Heart right ventricle (tissue), 16 donors: ENCODE results near the gene LRRC8E. TPM values are rescaled to one million over a fixed set of nuclear protein-coding genes. Genes with fewer than 3 reads are reported as not detected.

Experiments
- ATAC-seq, 8 donors: fragments of 200-7000 bp; cut with Tn5 transposase; one replicate each; pipeline ENCODE4 v1.9.1; 2020; ENCODE audit warnings: mild to moderate bottlenecking in 8 of 8, moderate library complexity in 8 of 8, moderate number of reproducible peaks in 1 of 8
- DNase-seq, 2 donors: peaks; one replicate each; pipeline ENCODE4 v3.0.0-alpha.2; 2020
- H3K27ac ChIP-seq, 10 donors: fragments of 200-600 bp; sonication (generic) in 2 of 10; one replicate each; pipeline versions ENCODE4 v1.5.0 to v1.8.0; 2020 to 2022; ENCODE audit warnings: mild to moderate bottlenecking in 3 of 10
- H3K27me3 ChIP-seq, 7 donors: fragments of 200-600 bp; one replicate each; pipeline ENCODE4 v1.8.0; 2021 to 2022; ENCODE audit warnings: mild to moderate bottlenecking in 2 of 7
- H3K36me3 ChIP-seq, 9 donors: fragments of 200-600 bp; sonication (generic) in 1 of 9; one replicate each; pipeline versions ENCODE4 v1.5.0 to v1.8.0; 2020 to 2022; ENCODE audit warnings: mild to moderate bottlenecking in 2 of 9
- H3K4me1 ChIP-seq, 9 donors: fragments of 200-600 bp; sonication (generic) in 1 of 9; one replicate each; pipeline versions ENCODE4 v1.5.0 to v1.8.0; 2020 to 2022; ENCODE audit warnings: mild to moderate bottlenecking in 4 of 9
- H3K4me3 ChIP-seq, 10 donors: fragments of 200-600 bp; sonication (generic) in 2 of 10; one replicate each; pipeline versions ENCODE4 v1.5.0 to v1.8.0; 2020 to 2022; ENCODE audit warnings: mild to moderate bottlenecking in 7 of 10, moderate library complexity in 2 of 10
- H3K9me3 ChIP-seq, 11 donors: fragments of 200-600 bp in 10 of 11; sonication (generic) in 2 of 11; one replicate each; pipeline versions ENCODE4 v1.5.0 to v1.8.0; 2013 to 2022; ENCODE audit warnings: mild to moderate bottlenecking in 2 of 11, control low read depth in 1 of 11, moderate library complexity in 1 of 11
- whole genome bisulfite sequencing, 2 donors: extraction: QIAGEN DNeasy Blood & Tissue Kit; methylation state at CpG; one replicate each; pipeline ENCODE4 v1.1.7; 2013; ENCODE audit warnings: inconsistent platforms in 1 of 2; 5-methylcytosine and 5-hydroxymethylcytosine counted together
- intact Hi-C, 10 donors: fragments of 100-400 bp; cut with DNase I; formaldehyde crosslinking; loops; one replicate each; pipeline versions ENCODE4 v1.11.1 to v1.14.2; 2022
- polyA plus RNA-seq, 2 donors: library from polyadenylated mRNA; stranded (reverse); fragments of 200-250 nt; gene quantifications; one replicate each; pipeline ENCODE4 v1.2.3, GENCODE V29; 2013
- total RNA-seq, 10 donors: library from RNA; stranded (reverse); fragmentation: NEBNext Ultra II Directional in 3 of 10; extraction: Animal tissue kit (Norgen Biotek cat#: 25700) in 3 of 10; gene quantifications; one replicate each; pipeline versions ENCODE4 v1.2.1 to v1.2.4, GENCODE V29; 2021 to 2023
- TF ChIP-seq, protein P1 (sequence below), 9 donors: fragments of 200-600 bp; sonication (generic) in 2 of 9; IDR thresholded peaks; one replicate each; pipeline versions ENCODE4 v1.5.0 to v1.8.0; 2021 to 2022; ENCODE audit warnings: antibody characterized with exemption in 9 of 9, mild to moderate bottlenecking in 5 of 9, moderate library complexity in 1 of 9
- donor health status: Arrhythmogenic right ventricular cardiomyopathy.
- donor health status: ischemic (EF 13 %, LVEDD 7.1; RV severe dilation, severe dysfunction).
- donor health status: healthy with polysubstance abuse.
- donor health status: DM: no; HTN: yes; CAD: no.
- donor health status: DM: no; HTN: no; CAD: no.
- donor health status: ischemic (EF 25% LVEDD 6.9; RV normal size, moderate dysfunction).
- donor health status: ischemic (EF 25% LVEDD 5.7; RV mildly dilated, moderate dysfunction).
- donor health status: healthy.
- donor health status: DM: yes; HTN: yes; CAD: no.
- donor health status: Ischemic cardiomyopathy.
- donor health status: ischemic (EF 35%, LVEDD 5.7; RV mildly dilated, moderate dysfunction).
- donor health status: nonischemic (EF 11% LVEDD 7.7; RV severe dilation, severe dysfunction).
- donor health status: DM: yes; HTN: yes; CAD: no.
- donor health status: PGD.
- donor health status: ischemic (EF 29% LVEDD 5.4; RV normal size, mild dysfunction).
- donor health status: nonischemic (EF 23%, LVEDD 6.1; RV moderate dilation, normal function).

LRRC8E gene
- total and polyA plus RNA-seq, 12 donors = 0.33 to 3.3 (median 0.99) TPM

DNA sequence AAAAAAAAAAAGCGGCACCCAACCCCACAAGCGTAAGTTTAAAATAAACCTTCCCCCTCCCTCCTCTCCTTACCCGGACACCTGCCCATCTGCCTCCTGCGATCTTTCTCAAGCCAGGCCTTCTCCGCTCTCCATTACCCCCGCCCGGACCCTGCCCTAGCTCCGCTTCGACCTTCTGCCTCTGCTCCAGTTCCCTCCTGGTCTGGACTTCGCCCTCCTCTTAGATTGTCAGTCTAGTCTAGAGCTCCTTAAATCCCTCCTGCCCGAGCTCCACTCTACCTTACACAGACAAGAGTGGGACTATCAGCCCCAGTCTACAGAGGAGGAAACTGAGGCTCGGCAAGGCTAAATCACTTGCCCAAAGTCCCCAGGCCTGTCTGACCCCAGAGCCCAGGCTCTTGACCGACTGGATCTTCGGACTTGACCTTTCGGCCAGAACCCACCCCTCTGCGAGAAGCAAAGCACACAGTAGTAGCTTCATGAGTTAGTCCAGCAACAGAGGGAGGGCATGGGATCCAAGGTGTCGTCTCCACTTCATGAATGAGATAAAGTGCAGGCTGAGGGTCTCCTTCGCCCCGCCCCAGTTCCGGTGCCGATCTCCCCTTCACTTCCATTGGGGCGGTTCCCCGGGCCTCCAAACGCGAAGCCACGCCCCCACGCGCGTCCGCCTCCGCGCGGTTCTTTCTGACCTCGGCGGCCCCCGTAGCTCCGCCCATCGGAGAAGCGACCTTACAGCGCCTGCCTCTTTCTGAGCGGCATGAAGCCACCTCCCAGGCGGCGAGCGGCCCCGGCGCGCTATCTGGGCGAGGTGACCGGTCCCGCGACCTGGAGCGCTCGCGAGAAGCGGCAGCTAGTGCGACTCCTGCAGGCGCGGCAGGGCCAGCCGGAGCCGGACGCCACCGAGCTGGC, 31.6 kb downstream of the LRRC8E start, which contains the start of gene SNAPC2:
Gene SNAPC2 (plus strand): TSS at position 729 of the 909 bp plus-strand sequence. CDS start 29 bp downstream, at position 758.
- WGBS, 2 donors = 5 to 8% methylated on average over 62 of the region's 62 CpGs
- ATAC-seq (peak; percentile 61 to 78 (median 74)), DNase-seq (peak; percentile 97)
- peaks cover 0 to 18% (median 11%) of the 10 kb centered on the region in 9 donors for H3K36me3 ChIP-seq
- H3K27ac ChIP-seq = peak within 1 kb of the TSS; percentile 66 to 94 (median 88)
- H3K4me1 ChIP-seq = peaks cover 12 to 71% (median 45%) of the 10 kb centered on the region in 9 donors
- peaks cover 11 to 50% (median 43%) of the 10 kb centered on the region in 7 donors for H3K27me3 ChIP-seq
- peak within 1 kb of the TSS; percentile 55 to 90 (median 76) for H3K4me3 ChIP-seq
- H3K9me3 ChIP-seq = no peaks in the 10 kb centered on the region
- intact Hi-C loops = loop anchor here in 5 of 10 donors (1.0 to 10.0 kb wide), 5 partner anchors 17 to 332 kb away; partner anchors contain the start of gene MAP2K7 (in 1 of the 5)
- TF ChIP-seq, protein P1, sequence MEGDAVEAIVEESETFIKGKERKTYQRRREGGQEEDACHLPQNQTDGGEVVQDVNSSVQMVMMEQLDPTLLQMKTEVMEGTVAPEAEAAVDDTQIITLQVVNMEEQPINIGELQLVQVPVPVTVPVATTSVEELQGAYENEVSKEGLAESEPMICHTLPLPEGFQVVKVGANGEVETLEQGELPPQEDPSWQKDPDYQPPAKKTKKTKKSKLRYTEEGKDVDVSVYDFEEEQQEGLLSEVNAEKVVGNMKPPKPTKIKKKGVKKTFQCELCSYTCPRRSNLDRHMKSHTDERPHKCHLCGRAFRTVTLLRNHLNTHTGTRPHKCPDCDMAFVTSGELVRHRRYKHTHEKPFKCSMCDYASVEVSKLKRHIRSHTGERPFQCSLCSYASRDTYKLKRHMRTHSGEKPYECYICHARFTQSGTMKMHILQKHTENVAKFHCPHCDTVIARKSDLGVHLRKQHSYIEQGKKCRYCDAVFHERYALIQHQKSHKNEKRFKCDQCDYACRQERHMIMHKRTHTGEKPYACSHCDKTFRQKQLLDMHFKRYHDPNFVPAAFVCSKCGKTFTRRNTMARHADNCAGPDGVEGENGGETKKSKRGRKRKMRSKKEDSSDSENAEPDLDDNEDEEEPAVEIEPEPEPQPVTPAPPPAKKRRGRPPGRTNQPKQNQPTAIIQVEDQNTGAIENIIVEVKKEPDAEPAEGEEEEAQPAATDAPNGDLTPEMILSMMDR (IDR thresholded peaks at IDR 0.05) = peak in 2 of 9 donors; percentile 26 to 27

- Histone ChIP-seq H3K27ac (peak overlapping the region; percentile 66 to 94 (median 88)), H3K36me3 (peaks cover 0 to 18% (median 11%) of the 10 kb centered on the region in 9 donors), H3K27me3 (peaks cover 9 to 48% (median 35%) of the 10 kb centered on the region in 7 donors), H3K9me3 (no peaks in the 10 kb centered on the region), H3K4me3 (peak overlapping the region; percentile 55 to 90 (median 76)), H3K4me1 (peaks cover 12 to 72% (median 45%) of the 10 kb centered on the region in 9 donors)
- DNase-seq (peak; percentile 99 to 100), ATAC-seq (peak; percentile 84 to 94 (median 89))
- TF ChIP-seq, protein P1 (IDR thresholded peaks at IDR 0.05) = no peak
- intact Hi-C loops = loop anchor here in 5 of 10 donors (1.0 to 10.0 kb wide), 5 partner anchors 17 to 332 kb away; partner anchors contain the start of gene MAP2K7 (in 1 of the 5)
- 1% methylated on average over 56 to 62 of the region's 62 CpGs for WGBS, 2 donors
Observed at GRCh38 chr19:7920519-7921301, 32.4 kb downstream of the LRRC8E start.

DNA sequence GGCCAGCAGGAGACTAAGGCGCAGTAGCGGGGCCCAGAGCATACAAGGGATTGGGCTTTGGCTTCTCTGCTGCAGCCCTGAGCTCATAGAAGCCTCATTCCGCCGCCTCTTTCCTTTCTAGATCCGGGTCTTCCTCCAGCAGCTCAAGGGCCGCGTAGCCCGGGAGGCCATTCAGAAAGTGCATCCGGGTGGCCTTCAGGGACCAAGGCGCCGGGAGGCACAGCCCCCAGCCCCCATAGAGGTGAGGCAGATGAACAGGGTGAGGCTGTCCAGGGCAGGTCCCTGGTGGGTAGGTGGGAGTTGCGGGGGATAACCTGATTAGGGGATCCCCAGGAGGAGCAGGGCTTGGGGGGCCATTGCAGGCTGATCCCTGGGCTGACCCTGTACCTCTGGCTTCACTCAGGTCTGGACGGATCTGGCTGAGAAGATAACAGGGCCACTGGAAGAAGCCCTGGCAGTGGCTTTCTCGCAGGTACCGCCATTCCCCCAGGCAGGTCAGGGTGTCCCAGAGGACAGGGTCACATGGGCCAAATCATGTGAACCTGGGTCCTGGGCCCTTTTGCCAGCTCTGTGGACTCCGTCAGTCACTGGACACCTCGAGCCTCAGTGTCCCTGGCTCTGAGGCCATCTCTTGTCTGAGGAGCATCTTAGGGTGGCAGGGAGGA, 33.1 kb downstream of the LRRC8E start:
- TF ChIP-seq, protein P1 (IDR thresholded peaks at IDR 0.05) = no peak
- peaks cover 16 to 69% (median 43%) of the 10 kb centered on the region in 9 donors for H3K4me1 ChIP-seq

More for the DNA sequence above, 33.1 kb downstream of the LRRC8E start:
- H3K27ac ChIP-seq = peak overlapping the region in 9 of 10 donors; percentile 59 to 83 (median 76)
- H3K36me3 ChIP-seq = peaks cover 0 to 18% (median 11%) of the 10 kb centered on the region in 9 donors
- ATAC-seq (no peak), DNase-seq (no peak)
- intact Hi-C loops = loop anchor here in 5 of 10 donors (5.0 to 10.0 kb wide), 4 partner anchors 64 to 331 kb away; no protein-coding TSS in a partner anchor
- no peaks in the 10 kb centered on the region for H3K9me3 ChIP-seq
- peaks cover 4 to 40% (median 28%) of the 10 kb centered on the region in 7 donors for H3K27me3 ChIP-seq
- 50 to 56% methylated on average over 17 of the region's 17 CpGs for WGBS, 2 donors
- peak overlapping the region; percentile 26 to 88 (median 56) for H3K4me3 ChIP-seq
